CD4-positive, alpha-beta T cell treated with Interleukin-6 at 100 ng/mL for 8 hours (primary cell): ENCODE data around the gene C12orf76.

Source experiments
- DNase-seq: peaks from one replicate; pipeline ENCODE4 v3.0.0-alpha.2; 2020; ENCODE audit warnings: mixed read lengths, low spot score

C12orf76 gene

DNA sequence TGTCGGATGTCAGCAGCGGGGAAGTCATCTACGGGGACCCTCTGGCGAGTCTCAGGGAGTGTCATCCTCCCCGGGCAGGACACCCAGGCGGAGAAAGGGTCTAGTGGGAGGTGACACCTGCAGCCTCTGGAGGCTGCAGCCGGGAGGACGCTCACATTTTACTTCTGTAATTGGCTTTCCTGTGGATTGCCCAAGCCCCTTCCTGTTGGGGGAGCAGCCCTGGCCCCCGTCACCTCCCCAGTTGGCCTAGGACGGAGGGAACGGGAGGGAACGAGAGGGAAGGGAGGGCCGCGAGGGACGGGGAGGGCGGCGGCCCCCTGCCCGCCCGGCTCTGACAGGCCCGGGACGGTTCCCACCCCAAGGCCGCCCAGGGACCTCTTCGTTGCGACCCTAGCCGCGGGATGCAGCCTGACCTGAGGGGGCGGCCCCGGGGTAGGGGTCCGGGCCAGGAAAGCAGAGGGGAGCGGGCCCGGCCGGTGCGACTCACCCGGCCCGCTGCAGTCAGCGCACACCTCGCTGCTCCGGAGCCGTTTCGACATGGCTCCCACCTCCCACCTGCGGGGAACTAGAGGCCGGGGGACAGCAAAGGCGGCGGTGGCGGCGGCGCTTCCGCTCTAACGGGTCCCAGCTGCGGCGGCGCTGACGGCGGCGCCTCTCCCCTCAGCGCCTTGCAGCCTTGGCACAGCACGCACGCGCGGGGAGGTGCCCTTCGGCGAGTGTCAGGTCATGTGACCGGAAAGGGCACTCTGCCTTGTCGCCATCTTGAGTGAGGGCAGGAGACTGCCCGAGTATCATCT lies 52.4 kb downstream of the C12orf76 start, which contains the start of gene GIT2:
TSS of gene GIT2 (minus strand) at position 683 of the 797 bp plus-strand sequence. CDS start at position 539, 144 bp downstream.
- DNase-seq, result peak; percentile 95

DNA sequence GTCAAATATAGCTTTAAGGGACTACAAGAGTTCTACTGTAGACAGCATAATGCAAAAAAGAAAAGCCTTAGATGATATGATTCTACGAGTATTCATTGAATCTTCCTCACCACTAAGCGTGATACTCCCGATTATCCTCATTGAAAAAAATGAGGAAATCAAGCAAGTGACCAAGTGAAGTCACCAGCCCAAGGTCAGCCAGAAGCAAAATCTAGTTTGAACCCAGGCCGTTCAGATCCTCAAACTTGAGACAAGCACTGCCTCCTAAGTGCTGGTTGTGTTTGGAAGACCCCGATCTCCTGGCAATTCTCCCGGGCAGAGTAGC lies 53.0 kb downstream of the C12orf76 start:
- DNase-seq, result no peak

DNA sequence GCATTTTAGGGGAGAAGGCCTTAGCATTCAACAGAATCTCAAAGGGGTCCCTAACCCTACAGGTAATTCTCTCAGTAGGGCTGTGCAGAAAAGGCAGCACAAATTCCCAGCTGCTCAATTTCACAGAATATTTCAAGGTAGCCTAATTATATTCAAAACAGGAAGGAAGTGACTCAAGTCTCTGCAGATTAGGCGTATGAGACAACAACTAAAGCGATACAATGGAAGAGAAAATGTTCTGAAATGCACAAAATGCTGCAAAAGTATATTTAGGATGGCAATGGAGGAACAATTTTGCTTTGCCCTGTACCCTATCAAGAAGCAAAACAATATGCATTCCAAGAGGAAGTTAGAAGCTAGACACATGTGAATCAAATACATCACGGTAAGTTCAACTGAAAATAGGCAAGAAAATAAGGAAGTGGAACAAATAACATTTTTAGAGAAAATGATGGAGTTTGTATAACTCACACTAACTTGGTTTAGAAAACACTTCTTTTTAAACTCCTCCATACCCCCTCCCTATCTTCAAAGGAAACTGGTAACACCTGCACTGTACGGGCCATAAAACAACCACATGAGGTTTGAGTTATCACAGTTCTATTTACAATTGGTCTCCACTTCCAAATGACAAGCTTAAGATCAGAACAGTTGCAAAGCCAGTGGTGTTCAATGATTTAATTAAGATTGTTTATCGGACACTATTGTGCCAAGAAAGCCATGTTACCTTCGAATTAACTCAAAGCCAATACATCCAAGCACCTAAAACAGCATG lies 53.7 kb downstream of the C12orf76 start:
- DNase-seq, result peak; percentile 25

DNA sequence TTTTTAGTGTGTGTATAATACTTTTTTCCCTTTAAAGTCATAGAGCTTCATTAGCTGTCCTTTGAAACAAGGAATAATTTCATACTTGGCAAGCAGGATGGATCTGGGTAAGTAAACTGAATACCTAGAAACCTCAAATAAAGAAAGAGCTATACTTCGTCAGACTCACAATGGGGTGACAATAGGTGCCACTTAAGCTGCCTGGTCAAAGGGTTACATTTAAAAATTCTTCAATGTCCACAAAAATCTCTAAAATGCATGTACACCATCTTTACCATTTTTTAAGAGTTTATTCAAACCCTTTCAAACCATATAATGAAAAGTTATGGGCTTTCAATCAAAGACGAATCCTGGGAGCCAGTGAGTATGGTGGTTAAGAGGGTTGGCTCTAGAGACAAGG lies 55.2 kb downstream of the C12orf76 start:
- DNase-seq, result no peak

DNA sequence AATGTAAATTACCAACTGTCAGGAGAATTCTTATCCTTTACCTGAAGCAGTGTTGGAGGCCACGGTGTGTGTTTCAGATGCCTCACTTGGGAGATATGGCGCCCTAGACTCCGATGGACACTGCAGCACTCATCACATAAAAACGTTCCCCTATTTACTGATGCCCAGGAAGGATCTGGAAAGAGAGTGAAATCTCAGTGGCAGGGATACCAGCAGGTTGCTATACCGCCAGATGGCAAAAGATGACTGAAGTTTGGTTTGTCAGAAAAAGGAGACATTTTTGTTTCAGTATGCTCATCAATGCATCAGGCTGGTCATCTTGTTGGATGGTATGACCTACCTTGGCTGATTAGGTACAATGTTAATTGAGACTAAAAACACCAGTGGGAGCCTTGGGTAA lies 56.7 kb downstream of the C12orf76 start:
- no peak for DNase-seq
